OCI-LY7 (cell line): Measurements from ENCODE around the gene ANKDD1A. TPM values are rescaled to one million over a fixed set of nuclear protein-coding genes. Genes with fewer than 3 reads are reported as not detected.

Experiments used
- BruUV-seq: library from RNA; stranded (reverse); fragments of 400-500 nt; replicated peaks from 2 replicates; lab custom pipeline; 2021; lab: Mats Ljungman, UMichigan
- CTCF ChIA-PET: fragments of 300-600 bp; sonication (Branson Sonifier 250); formaldehyde crosslinking; loops from one replicate; lab custom pipeline; 2022; ENCODE audit warnings: antibody characterized with exemption; ENCODE audit not compliant: unreplicated experiment; lab: Charles Lee
- POLR2A ChIA-PET: fragments of 300-600 bp; sonication (Branson Sonifier 250); formaldehyde crosslinking; loops from one replicate; lab custom pipeline; 2022; ENCODE audit warnings: antibody characterized with exemption; lab: Charles Lee
- DNase-seq: peaks from one replicate; pipeline ENCODE4 v3.0.0-alpha.2; 2015; ENCODE audit warnings: low spot score
- H2AFZ ChIP-seq: fragments of 200-600 bp; sonication (generic), shearing (Covaris generic); 2 replicates; pipeline ENCODE4 v1.6.1; 2014; ENCODE audit warnings: mild to moderate bottlenecking, antibody characterized with exemption, low read length, moderate library complexity
- H3K27ac ChIP-seq: fragments of 200-600 bp; sonication (generic); 2 replicates; pipeline ENCODE4 v1.5.1; 2014; ENCODE audit warnings: mixed run types, low read depth, mild to moderate bottlenecking, moderate library complexity, low read length, inconsistent platforms; ENCODE audit not compliant: poor library complexity, severe bottlenecking
- H3K36me3 ChIP-seq: fragments of 200-600 bp; sonication (generic); 2 replicates; pipeline ENCODE4 v1.6.1; 2014; ENCODE audit warnings: mild to moderate bottlenecking, antibody characterized with exemption, low read length, moderate library complexity, mixed read lengths; ENCODE audit not compliant: insufficient read depth
- H3K4me1 ChIP-seq: fragments of 200-600 bp; sonication (generic); 2 replicates; pipeline ENCODE4 v1.5.1; 2014; ENCODE audit warnings: mild to moderate bottlenecking, low read length; ENCODE audit not compliant: insufficient read depth, poor library complexity, severe bottlenecking
- H3K4me2 ChIP-seq: fragments of 200-600 bp; sonication (generic); 2 replicates; pipeline ENCODE4 v1.6.1; 2014; ENCODE audit warnings: mild to moderate bottlenecking, low read length
- H3K4me3 ChIP-seq: fragments of 200-600 bp; sonication (generic); 2 replicates; pipeline ENCODE4 v1.5.1; 2014; ENCODE audit warnings: mild to moderate bottlenecking, low read depth, low read length; ENCODE audit not compliant: poor library complexity, severe bottlenecking
- H3K79me2 ChIP-seq: fragments of 200-600 bp; sonication (generic); 2 replicates; pipeline ENCODE4 v1.6.1; 2016; ENCODE audit warnings: low read depth, mild to moderate bottlenecking, low read length, moderate library complexity, mixed read lengths; ENCODE audit not compliant: insufficient read depth
- H3K9me2 ChIP-seq: fragments of 200-600 bp; sonication (generic); 2 replicates; pipeline ENCODE4 v1.6.1; 2016; ENCODE audit warnings: mild to moderate bottlenecking, low read length, mixed read lengths; ENCODE audit not compliant: insufficient read depth
- H3K9me3 ChIP-seq: fragments of 200-600 bp; sonication (generic); 2 replicates; pipeline ENCODE4 v1.6.1; 2014; ENCODE audit warnings: mild to moderate bottlenecking, mixed run types, low read length, mixed read lengths
- H4K20me1 ChIP-seq: fragments of 200-600 bp; sonication (generic); 2 replicates; pipeline ENCODE4 v1.6.1; 2014; ENCODE audit warnings: mild to moderate bottlenecking, antibody characterized with exemption, low read length, moderate library complexity, mixed read lengths; ENCODE audit not compliant: insufficient read depth
- CTCF ChIP-seq: fragments of 200-600 bp; sonication (generic); conservative IDR thresholded peaks from 2 replicates; pipeline ENCODE4 v1.5.1; 2014; ENCODE audit warnings: mild to moderate bottlenecking, antibody characterized with exemption, low read length, moderate library complexity, mixed read lengths
- EZH2phosphoT487 ChIP-seq: fragments of 200-600 bp; sonication (generic); IDR thresholded peaks from 2 replicates; pipeline ENCODE4 v1.6.1; 2018; ENCODE audit warnings: low read depth, borderline replicate concordance, mild to moderate bottlenecking, mixed run types, antibody characterized with exemption, low read length, moderate library complexity, mixed read lengths
- intact Hi-C: fragments of 100-400 bp; cut with micrococcal nuclease; formaldehyde crosslinking; loops from one replicate; pipeline ENCODE4 v1.10.0; 2022; ENCODE audit not compliant: unreplicated experiment
- total RNA-seq, 2 experiments: library from RNA; depleted of rRNA in 1 of 2; stranded (reverse); fragments of >200 nt in 1 of 2; shearing (Covaris generic) in 1 of 2; gene quantifications; 2 replicates each; pipeline ENCODE4 v1.2.3, GENCODE V29; 2014 to 2022

Gene ANKDD1A
- total RNA-seq, 2 experiments from 2014 or later, result 2.1 to 5.1 TPM

- Histone ChIP-seq H4K20me1 (no peaks in the 10 kb centered on the region), H3K9me2 (no peaks in the 10 kb centered on the region), H3K4me2 (no peak overlapping the region), H3K36me3 (no peaks in the 10 kb centered on the region), H2AFZ (no peak overlapping the region), H3K9me3 (no peaks in the 10 kb centered on the region), H3K27ac (no peak overlapping the region), H3K4me1 (no peaks in the 10 kb centered on the region), H3K4me3 (no peak overlapping the region), H3K79me2 (no peaks in the 10 kb centered on the region)
- intact Hi-C loops, result no loop called here
- DNase-seq, result no peak
- no peak for TF ChIP-seq CTCF
- TF ChIP-seq EZH2phosphoT487, result no peak
- CTCF ChIA-PET, result no interaction called here
- no TSS peak for BruUV-seq
- POLR2A ChIA-PET, result no interaction called here
These were observed 19.2 kb downstream of the ANKDD1A start for GRCh38 chr15:64930778-64931371.

GRCh38 chr15:64931381-64931780 is 19.7 kb downstream of the ANKDD1A start:
- CTCF ChIA-PET, result no interaction called here

More at GRCh38 chr15:64931381-64931780, 19.7 kb downstream of the ANKDD1A start:
- no peak for DNase-seq
- intact Hi-C loops, result no loop called here
- no peaks in the 10 kb centered on the region for H3K36me3 ChIP-seq
- H3K9me3 ChIP-seq, result no peaks in the 10 kb centered on the region
- no peak overlapping the region for H3K4me3 ChIP-seq
- H3K4me2 ChIP-seq, result no peak overlapping the region
- no peak overlapping the region for H2AFZ ChIP-seq
- no peaks in the 10 kb centered on the region for H3K9me2 ChIP-seq
- BruUV-seq, result no TSS peak
- H3K79me2 ChIP-seq, result no peaks in the 10 kb centered on the region
- H3K4me1 ChIP-seq, result no peaks in the 10 kb centered on the region
- TF ChIP-seq EZH2phosphoT487 (no peak), CTCF (no peak)
- H3K27ac ChIP-seq, result no peak overlapping the region
- H4K20me1 ChIP-seq, result no peaks in the 10 kb centered on the region
- POLR2A ChIA-PET, result no interaction called here
